Measurements from ENCODE around the gene ADAMTS15.

The ADAMTS15 gene

GRCh38 chr11:130523609-130524008 is 75.2 kb downstream of the ADAMTS15 start:
- Histone ChIP-seq H3K27ac (no peak overlapping the region), H3K9me3 (ENCODE audit: control insufficient read depth, low read length) (no peaks in the 10 kb centered on the region), H2AFZ (no peak overlapping the region), H3K79me2 (no peaks in the 10 kb centered on the region), H3K4me3 (ENCODE audit: low read depth, low read length) (no peak overlapping the region), H3K36me3 (ENCODE audit: control insufficient read depth, insufficient read depth, low read length) (no peaks in the 10 kb centered on the region), H3K4me1 (no peaks in the 10 kb centered on the region), H3K4me2 (ENCODE audit: low read length) (no peak overlapping the region), H3K27me3 (ENCODE audit: control insufficient read depth, insufficient read depth, low read length) (no peaks in the 10 kb centered on the region), H3K9ac (no peak overlapping the region)
- TF ChIP-seq CTCF (IDR thresholded peaks at IDR 0.05), result no peak

DNA sequence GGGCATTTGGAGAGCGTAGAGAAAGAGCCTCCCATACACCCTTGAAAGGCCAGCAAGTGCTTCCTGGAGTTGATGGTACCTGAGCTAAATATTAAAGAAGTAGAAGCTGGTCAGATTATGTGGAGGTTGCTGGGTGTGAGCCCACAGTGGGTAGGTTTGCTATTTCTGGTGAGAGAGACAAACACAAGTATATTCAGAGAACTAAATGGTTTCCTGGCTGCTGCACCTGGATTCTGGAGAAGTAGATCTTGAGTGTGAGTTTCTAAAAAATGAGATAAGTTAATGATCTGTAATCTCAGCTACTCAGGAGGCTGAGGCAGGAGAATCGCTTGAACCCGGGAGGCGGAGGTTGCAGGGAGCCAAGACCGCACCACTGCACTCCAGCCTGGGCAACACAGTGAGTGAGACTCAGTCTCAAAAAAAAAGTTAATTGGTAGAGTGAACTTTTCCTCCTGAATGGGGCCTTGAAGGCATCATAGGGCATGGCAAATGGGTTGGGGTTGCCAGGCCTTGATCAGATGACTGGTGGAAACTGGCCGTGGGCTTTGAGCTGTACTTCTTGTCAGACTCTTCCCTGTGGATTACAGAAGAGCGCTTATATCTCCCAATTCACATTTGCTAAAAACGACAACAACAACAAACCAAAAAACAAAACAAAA is 75.8 kb downstream of the ADAMTS15 start:
- H3K9ac ChIP-seq, result no peak overlapping the region
- H3K9me3 ChIP-seq (ENCODE audit: control insufficient read depth, low read length), result no peaks in the 10 kb centered on the region
- no peak for TF ChIP-seq CTCF (IDR thresholded peaks at IDR 0.05)
- no peak overlapping the region for H3K4me3 ChIP-seq (ENCODE audit: low read depth, low read length)
- H2AFZ ChIP-seq, result no peak overlapping the region
- H3K79me2 ChIP-seq, result no peaks in the 10 kb centered on the region
- no peaks in the 10 kb centered on the region for H3K36me3 ChIP-seq (ENCODE audit: control insufficient read depth, insufficient read depth, low read length)
- H3K4me2 ChIP-seq (ENCODE audit: low read length), result no peak overlapping the region
- no peaks in the 10 kb centered on the region for H3K4me1 ChIP-seq
- no peaks in the 10 kb centered on the region for H3K27me3 ChIP-seq (ENCODE audit: control insufficient read depth, insufficient read depth, low read length)
- H3K27ac ChIP-seq, result no peak overlapping the region

DNA sequence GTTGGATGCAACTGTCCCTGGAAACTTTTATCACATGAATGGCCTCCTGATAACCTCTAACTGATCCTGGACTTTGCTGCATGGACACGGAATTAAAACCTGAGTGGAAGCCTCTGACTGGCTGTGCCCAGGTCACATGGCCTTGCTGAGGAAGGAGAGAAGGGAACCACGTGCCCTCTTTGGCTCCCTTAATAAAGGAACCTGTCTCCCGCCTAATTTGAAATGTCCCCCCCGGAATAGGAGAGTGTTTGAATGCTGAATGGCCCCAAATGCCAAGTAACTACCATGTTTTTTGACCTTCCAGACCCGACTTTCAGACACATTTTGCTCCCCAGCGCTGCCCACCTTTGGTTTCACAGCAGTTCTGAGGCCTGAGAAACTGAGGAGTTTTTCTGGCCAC is 76.9 kb downstream of the ADAMTS15 start:
- Histone ChIP-seq H3K27ac (no peak overlapping the region), H3K4me3 (ENCODE audit: low read depth, low read length) (no peak overlapping the region), H3K9me3 (ENCODE audit: control insufficient read depth, low read length) (no peaks in the 10 kb centered on the region), H3K9ac (no peak overlapping the region), H3K27me3 (ENCODE audit: control insufficient read depth, insufficient read depth, low read length) (no peaks in the 10 kb centered on the region), H3K4me2 (ENCODE audit: low read length) (no peak overlapping the region), H2AFZ (no peak overlapping the region), H3K36me3 (ENCODE audit: control insufficient read depth, insufficient read depth, low read length) (no peaks in the 10 kb centered on the region), H3K4me1 (no peaks in the 10 kb centered on the region), H3K79me2 (no peaks in the 10 kb centered on the region)
- TF ChIP-seq CTCF (IDR thresholded peaks at IDR 0.05), result no peak

Data from parathyroid adenoma (tissue), 2 donors.